Common myeloid progenitor, CD34-positive (primary cell): ENCODE data around the gene PLAGL1.

Source experiments
- CTCF ChIA-PET: fragments of 350-600 bp; sonication (Branson Sonifier 250); formaldehyde crosslinking; loops from one replicate; lab custom pipeline; 2021; ENCODE audit warnings: antibody characterized with exemption; lab: Charles Lee
- POLR2A ChIA-PET: fragments of 350-600 bp; sonication (Branson Sonifier 250); formaldehyde crosslinking; loops from one replicate; lab custom pipeline; 2021; ENCODE audit warnings: antibody characterized with exemption; lab: Charles Lee
- DNase-seq, 3 donors: peaks; one replicate each; pipeline versions ENCODE4 v3.0.0 to v3.0.0-alpha.2; 2013
- H3K27ac ChIP-seq, 2 experiments: 1 replicate in 1 of 2; 2 replicates in 1 of 2; pipeline ENCODE4 v1.7.0; 2013; ENCODE audit warnings: inconsistent platforms in 2 of 2, low read length in 2 of 2, mild to moderate bottlenecking in 2 of 2, low read depth in 1 of 2, moderate library complexity in 1 of 2; ENCODE audit not compliant: severe bottlenecking in 2 of 2, insufficient read depth in 1 of 2, poor library complexity in 1 of 2
- H3K27me3 ChIP-seq, 5 experiments: replicated peaks in 2 of 5; 1 replicate in 3 of 5; 2 replicates in 2 of 5; pipeline versions ENCODE4 v1.6.1 to v1.7.0; 2013; ENCODE audit warnings: low read length in 4 of 5, mild to moderate bottlenecking in 2 of 5, moderate library complexity in 2 of 5, inconsistent platforms in 1 of 5; ENCODE audit not compliant: insufficient read depth in 5 of 5, control insufficient read depth in 4 of 5
- H3K36me3 ChIP-seq, 4 experiments: 1 replicate in 2 of 4; 2 replicates in 2 of 4; pipeline versions ENCODE4 v1.6.1 to v1.7.0; 2013; ENCODE audit warnings: low read length in 3 of 4, control low read depth in 1 of 4, mild to moderate bottlenecking in 1 of 4; ENCODE audit not compliant: control insufficient read depth in 4 of 4, insufficient read depth in 4 of 4
- H3K4me1 ChIP-seq, 4 experiments: 1 replicate in 3 of 4; 2 replicates in 1 of 4; pipeline versions ENCODE4 v1.6.1 to v1.7.1; 2013; ENCODE audit warnings: low read length in 3 of 4, mild to moderate bottlenecking in 3 of 4, control low read depth in 1 of 4, inconsistent platforms in 1 of 4, moderate library complexity in 1 of 4; ENCODE audit not compliant: control insufficient read depth in 4 of 4, insufficient read depth in 4 of 4; ENCODE audit errors: control extremely low read depth in 1 of 4
- H3K4me3 ChIP-seq, 7 experiments: 1 replicate in 4 of 7; 2 replicates in 3 of 7; pipeline versions ENCODE4 v1.5.1 to v1.7.0; 2013; ENCODE audit warnings: mild to moderate bottlenecking in 7 of 7, low read length in 6 of 7, moderate library complexity in 6 of 7, inconsistent platforms in 2 of 7, low read depth in 2 of 7, control low read depth in 1 of 7; ENCODE audit not compliant: insufficient read depth in 4 of 7, control insufficient read depth in 1 of 7; ENCODE audit errors: extremely low read depth in 1 of 7
- H3K9me3 ChIP-seq, 5 experiments: 1 replicate in 4 of 5; 2 replicates in 1 of 5; pipeline versions ENCODE4 v1.6.1 to v1.7.1; 2013; ENCODE audit warnings: low read length in 4 of 5, mild to moderate bottlenecking in 2 of 5, inconsistent platforms in 1 of 5, low read depth in 1 of 5, moderate library complexity in 1 of 5; ENCODE audit not compliant: control insufficient read depth in 4 of 5, insufficient read depth in 2 of 5; ENCODE audit errors: control extremely low read depth in 1 of 5
- WGBS: methylation state at CpG from one replicate; pipeline ENCODE4 v1.1.5; 2013; ENCODE audit not compliant: insufficient coverage; 5-methylcytosine and 5-hydroxymethylcytosine counted together

Gene PLAGL1

DNA sequence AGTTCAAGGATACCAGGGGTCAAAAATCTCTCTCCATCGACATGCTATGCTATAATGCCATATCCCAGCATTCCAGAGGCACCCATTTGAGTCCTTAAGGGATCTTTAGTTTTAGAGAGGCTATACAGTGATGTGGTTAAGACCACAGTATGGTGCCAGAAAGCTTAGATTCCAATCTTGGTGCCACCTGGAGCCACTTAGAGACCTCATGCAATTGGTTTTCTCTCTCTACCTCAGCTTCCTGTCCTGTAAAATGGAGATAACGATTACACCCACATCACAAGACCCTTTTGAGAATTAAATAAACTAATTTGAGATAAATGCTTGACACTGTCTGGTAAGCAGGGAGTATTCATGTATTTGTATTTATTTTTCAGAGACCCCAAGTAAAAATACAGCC lies 39.0 kb downstream of the PLAGL1 start:
- CTCF ChIA-PET, result no interaction called here

GRCh38 chr6:143967706-143968376 lies 40.2 kb downstream of the PLAGL1 start:
- ChIA-PET CTCF (interaction anchor here (0.8 to 1.6 kb wide), 4 partner anchors 10 to 28 kb away, joined by 3 to 5 read pairs (median 4); no protein-coding TSS in a partner anchor), POLR2A (interaction anchor here (0.6 to 0.7 kb wide), 2 partner anchors 9 to 121 kb away, joined by 3 to 4 read pairs; no protein-coding TSS in a partner anchor)
- Histone ChIP-seq H3K36me3 (peaks cover 0 to 31% (median 4%) of the 10 kb centered on the region in 4 experiments), H3K27ac (no peak overlapping the region), H3K4me1 (peaks cover 0 to 65% (median 15%) of the 10 kb centered on the region in 4 experiments), H3K4me3 (no peak overlapping the region), H3K27me3 (no peaks in the 10 kb centered on the region), H3K9me3 (no peaks in the 10 kb centered on the region)
- WGBS, result 85% methylated on average over 4 of the region's 5 CpGs
- peak in 2 of 3 donors; percentile 46 to 61 for DNase-seq

More for the DNA sequence above, 39.0 kb downstream of the PLAGL1 start:
- no CpG with 5 or more reads among the region's 2 CpGs for WGBS
- POLR2A ChIA-PET, result no interaction called here
- DNase-seq, result peak; percentile 52 to 91 (median 82)
- Histone ChIP-seq H3K9me3 (no peaks in the 10 kb centered on the region), H3K27ac (no peak overlapping the region), H3K4me1 (peaks cover 0 to 62% (median 14%) of the 10 kb centered on the region in 4 experiments), H3K36me3 (peaks cover 0 to 26% (median 4%) of the 10 kb centered on the region in 4 experiments), H3K27me3 (no peaks in the 10 kb centered on the region), H3K4me3 (no peak overlapping the region)

DNA sequence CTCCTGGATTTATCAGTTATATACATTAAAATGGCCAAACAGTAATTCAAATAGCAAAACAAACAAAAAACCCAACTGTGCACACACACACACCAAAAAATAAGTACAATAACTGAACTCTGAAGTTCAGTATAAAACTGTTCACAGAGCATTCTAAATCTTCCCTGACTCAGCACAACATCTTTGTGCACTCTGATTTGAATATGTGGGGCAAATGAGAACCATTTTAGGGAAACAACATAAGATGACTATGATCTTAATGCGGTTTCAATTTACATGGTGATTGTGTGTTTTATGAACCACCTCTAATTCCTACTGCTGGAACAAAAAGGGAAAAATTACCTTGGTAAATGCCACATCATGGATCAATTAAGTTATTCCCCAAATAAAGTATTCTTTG lies 41.7 kb downstream of the PLAGL1 start:
- ChIA-PET CTCF (interaction anchor here (1.3 to 2.0 kb wide), 7 partner anchors 10 to 47 kb away, joined by 3 to 10 read pairs (median 5); no protein-coding TSS in a partner anchor), POLR2A (no interaction called here)
- WGBS, result no CpG with 5 or more reads among the region's 1 CpG
- H3K4me3 ChIP-seq, result peak overlapping the region in 2 of 7 experiments; percentile 37 to 44
- no peaks in the 10 kb centered on the region for H3K9me3 ChIP-seq
- no peaks in the 10 kb centered on the region for H3K27me3 ChIP-seq
- H3K27ac ChIP-seq, result peak overlapping the region; percentile 3 to 67
- peak in 2 of 3 donors; percentile 82 to 88 for DNase-seq
- peaks cover 0 to 65% (median 15%) of the 10 kb centered on the region in 4 experiments for H3K4me1 ChIP-seq
- H3K36me3 ChIP-seq, result peaks cover 3 to 31% (median 5%) of the 10 kb centered on the region in 4 experiments

DNA sequence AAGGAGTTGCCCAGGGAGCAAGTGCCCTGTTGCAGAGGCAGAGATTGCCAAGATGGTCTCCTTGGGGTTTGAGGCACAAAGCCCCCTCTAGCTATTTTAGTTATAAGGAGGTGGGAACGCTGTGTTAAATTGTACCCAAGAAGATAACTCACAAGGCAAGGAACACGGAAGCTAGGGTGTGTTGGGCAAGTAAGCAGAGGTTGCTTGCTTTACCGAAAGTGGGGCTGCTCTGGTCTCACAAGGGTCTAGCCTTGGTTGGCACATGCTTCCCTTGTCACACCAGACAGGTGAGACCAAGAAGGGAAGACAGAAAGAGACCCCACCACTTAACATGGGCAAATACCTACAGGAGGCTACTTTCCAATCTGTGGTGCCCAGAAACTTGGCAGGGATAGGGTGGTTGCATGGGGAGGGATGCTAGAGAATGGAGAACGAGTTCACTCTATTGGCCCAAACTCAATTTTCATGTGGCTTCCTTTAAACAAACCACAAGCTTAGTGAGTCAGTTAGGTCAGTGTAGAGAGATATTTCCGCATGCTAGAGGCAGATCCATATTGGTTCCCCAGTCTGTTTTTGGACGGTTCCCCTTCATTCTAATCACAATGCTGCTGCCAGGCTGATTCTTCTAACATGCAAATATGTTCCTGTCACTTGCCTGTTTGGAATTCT lies 42.4 kb downstream of the PLAGL1 start:
- H3K4me3 ChIP-seq, result peak overlapping the region in 2 of 7 experiments; percentile 37 to 44
- WGBS, result 42% methylated on average over 5 of the region's 6 CpGs
- H3K27me3 ChIP-seq, result no peaks in the 10 kb centered on the region
- ChIA-PET POLR2A (interaction anchor here (0.7 kb wide), 1 partner anchor 35 kb away, joined by 3 read pairs; no protein-coding TSS in a partner anchor), CTCF (interaction anchor here (1.2 to 2.0 kb wide), 9 partner anchors 9 to 48 kb away, joined by 3 to 10 read pairs (median 4); no protein-coding TSS in a partner anchor)
- H3K4me1 ChIP-seq, result peaks cover 0 to 62% (median 15%) of the 10 kb centered on the region in 4 experiments
- peak overlapping the region in 1 of 2 experiments; percentile 67 for H3K27ac ChIP-seq
- H3K36me3 ChIP-seq, result peaks cover 3 to 33% (median 5%) of the 10 kb centered on the region in 4 experiments
- DNase-seq, result peak; percentile 73 to 95 (median 93)
- no peaks in the 10 kb centered on the region for H3K9me3 ChIP-seq

GRCh38 chr6:143964674-143965081 lies 43.4 kb downstream of the PLAGL1 start:
- Histone ChIP-seq H3K27ac (no peak overlapping the region), H3K9me3 (no peaks in the 10 kb centered on the region), H3K4me1 (peaks cover 0 to 56% (median 15%) of the 10 kb centered on the region in 4 experiments), H3K4me3 (no peak overlapping the region), H3K27me3 (no peaks in the 10 kb centered on the region), H3K36me3 (peaks cover 8 to 39% (median 11%) of the 10 kb centered on the region in 4 experiments)
- DNase-seq, result peak in 2 of 3 donors; percentile 28 to 61
- POLR2A ChIA-PET, result no interaction called here
- CTCF ChIA-PET, result interaction anchor here (1.1 to 3.6 kb wide), 11 partner anchors 9 to 122 kb away, joined by 3 to 16 read pairs (median 4); no protein-coding TSS in a partner anchor
- 80% methylated on average over 3 of the region's 6 CpGs for WGBS

- POLR2A ChIA-PET, result no interaction called here
Measured at GRCh38 chr6:143963158-143963919, 44.7 kb downstream of the PLAGL1 start.

More at GRCh38 chr6:143963158-143963919, 44.7 kb downstream of the PLAGL1 start:
- Histone ChIP-seq H3K4me1 (peaks cover 0 to 43% (median 11%) of the 10 kb centered on the region in 4 experiments), H3K4me3 (no peak overlapping the region), H3K27me3 (no peaks in the 10 kb centered on the region), H3K27ac (no peak overlapping the region), H3K36me3 (peaks cover 8 to 44% (median 14%) of the 10 kb centered on the region in 4 experiments), H3K9me3 (no peaks in the 10 kb centered on the region)
- CTCF ChIA-PET, result interaction anchor here (0.5 to 3.6 kb wide), 10 partner anchors 8 to 126 kb away, joined by 3 to 16 read pairs (median 3); no protein-coding TSS in a partner anchor
- 98% methylated on average over 6 of the region's 7 CpGs for WGBS
- DNase-seq, result no peak
